HFF-Myc (cell line): Measurements from ENCODE around the gene UBR1.
"Not testable (repeated sequence)": the region's sequence is repeated elsewhere in the genome, so short reads cannot be mapped to it uniquely, and the experiment has no call there.

ENCODE experiments used
- DNase-seq: peaks from one replicate; pipeline ENCODE4 v3.0.0-alpha.2; 2011; ENCODE audit warnings: low read depth; ENCODE audit errors: extremely low read depth
- H3K4me3 ChIP-seq: replicated peaks from 2 replicates; pipeline ENCODE4 v1.5.1; 2011; ENCODE audit warnings: low read depth, mild to moderate bottlenecking, control low read depth, low read length
- CTCF ChIP-seq: IDR thresholded peaks from 2 replicates; pipeline ENCODE4 v1.5.1; 2012; ENCODE audit warnings: mild to moderate bottlenecking, low read depth, low read length, control low read depth; ENCODE audit errors: missing control alignments

UBR1 gene

DNA sequence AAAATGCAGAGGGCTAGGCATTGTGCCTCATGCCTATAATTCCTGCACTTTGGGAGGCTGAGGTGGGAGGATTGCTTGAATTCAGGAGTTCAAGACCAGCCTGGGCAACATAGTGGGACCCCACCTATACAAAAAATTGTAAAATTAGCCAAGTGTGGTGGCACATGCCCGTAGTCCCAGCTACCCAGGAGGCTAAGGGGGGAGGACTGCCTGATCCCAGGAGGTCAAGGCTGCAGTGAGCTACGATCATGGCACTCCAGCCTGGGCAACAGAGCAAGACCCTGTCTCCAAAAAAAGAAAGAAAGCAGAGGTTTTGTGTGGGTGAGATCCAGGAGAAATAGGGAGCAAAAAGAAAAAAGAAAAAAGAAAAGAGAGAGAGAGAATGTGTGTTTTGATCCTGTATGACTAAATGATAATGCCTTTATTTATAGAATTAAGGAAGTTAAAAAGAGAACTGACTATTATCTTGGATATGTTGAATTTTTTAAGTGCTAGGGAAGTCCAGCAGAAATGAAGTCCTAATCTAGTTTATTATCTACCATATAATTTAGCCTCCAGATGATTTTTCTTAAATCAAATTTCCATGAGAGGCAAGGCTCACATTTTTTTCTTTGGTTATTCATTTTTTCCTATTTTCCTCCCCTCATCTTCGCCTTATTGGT, 190.1 kb downstream of the UBR1 start:
- no peak overlapping the region for H3K4me3 ChIP-seq
- DNase-seq: no peak
- no peak for TF ChIP-seq CTCF

- TF ChIP-seq CTCF: no peak
- no peak for DNase-seq
- H3K4me3 ChIP-seq: no peak overlapping the region
Observed at GRCh38 chr15:42914728-42915497, 190.9 kb downstream of the UBR1 start.

DNA sequence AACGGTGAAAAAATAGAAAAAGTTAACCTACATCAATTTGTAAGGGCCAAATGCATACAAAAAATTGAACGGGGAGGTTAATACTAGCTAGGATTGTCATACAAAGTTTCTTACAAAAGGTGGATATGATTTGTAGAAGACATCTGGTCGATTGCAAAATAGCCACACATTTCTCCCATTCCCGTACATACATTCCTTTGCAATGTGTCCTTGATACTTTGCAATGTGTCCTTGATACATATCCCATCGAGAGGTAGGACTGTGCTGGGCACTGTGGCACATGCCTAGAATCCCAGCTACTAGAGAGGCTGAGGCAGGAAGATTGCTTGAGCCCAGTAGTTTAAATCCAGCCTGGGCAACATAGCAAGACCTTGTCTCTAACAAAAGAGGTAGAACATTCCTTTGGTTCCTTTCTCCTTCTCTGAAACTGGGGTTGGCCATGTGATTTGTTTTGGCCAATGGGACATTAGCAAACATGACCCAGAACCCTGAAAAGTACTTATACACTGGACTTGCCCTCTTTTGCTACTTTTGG, 194.7 kb downstream of the UBR1 start:
- TF ChIP-seq CTCF: no peak
- no peak for DNase-seq

DNA sequence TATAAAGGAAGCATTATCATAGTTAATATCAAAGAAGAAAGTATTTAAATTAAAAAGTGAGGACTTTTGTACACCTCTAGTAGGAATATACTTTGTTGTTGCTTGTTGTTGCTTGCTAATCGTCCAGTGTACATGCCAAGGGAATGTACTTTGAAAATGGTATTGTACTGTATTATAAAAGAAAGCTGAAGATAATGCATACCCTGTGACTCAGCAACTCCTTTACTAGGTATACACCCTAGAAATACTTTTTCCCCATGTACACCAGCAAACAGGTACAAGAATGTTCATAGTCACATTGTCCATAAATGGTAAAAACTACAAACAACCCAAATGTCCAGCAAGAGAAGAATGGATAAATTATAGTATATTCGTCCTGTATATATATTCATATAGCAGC, 197.3 kb downstream of the UBR1 start:
- TF ChIP-seq CTCF: no peak
- H3K4me3 ChIP-seq: no peak overlapping the region
- no peak for DNase-seq

More for the DNA sequence above, 194.7 kb downstream of the UBR1 start:
- no peak overlapping the region for H3K4me3 ChIP-seq

- no peak overlapping the region for H3K4me3 ChIP-seq
- no peak for TF ChIP-seq CTCF
- DNase-seq: no peak
Observed at GRCh38 chr15:42903388-42904324, 202.2 kb downstream of the UBR1 start.

GRCh38 chr15:42893911-42894310, 211.9 kb downstream of the UBR1 start:
- H3K4me3 ChIP-seq, DNase-seq: not testable (repeated sequence)
